Gastroesophageal sphincter (tissue), 3 donors: ENCODE results near the gene NR1I2.

Source experiments
- EP300 ChIP-seq: sonication (generic); formaldehyde crosslinking; IDR thresholded peaks from one replicate; pipeline ENCODE4 v1.6.1; 2017; ENCODE audit warnings: antibody characterized with exemption, mild to moderate bottlenecking
- POLR2A ChIP-seq, 2 donors: fragments of 450-650 bp; IDR thresholded peaks; one replicate each; pipeline ENCODE4 v1.6.1; 2017; ENCODE audit warnings: antibody characterized with exemption in 2 of 2, mild to moderate bottlenecking in 2 of 2, moderate library complexity in 1 of 2
- TF ChIP-seq, protein P1 (sequence below), 4 experiments: fragments of 200-600 bp in 2 of 4; fragments of 450-650 bp in 2 of 4; sonication (generic) in 1 of 4; IDR thresholded peaks; one replicate each; pipeline ENCODE4 v1.5.1; 2017 to 2019; ENCODE audit warnings: antibody characterized with exemption in 4 of 4, mild to moderate bottlenecking in 2 of 4, moderate library complexity in 2 of 4

DNA sequence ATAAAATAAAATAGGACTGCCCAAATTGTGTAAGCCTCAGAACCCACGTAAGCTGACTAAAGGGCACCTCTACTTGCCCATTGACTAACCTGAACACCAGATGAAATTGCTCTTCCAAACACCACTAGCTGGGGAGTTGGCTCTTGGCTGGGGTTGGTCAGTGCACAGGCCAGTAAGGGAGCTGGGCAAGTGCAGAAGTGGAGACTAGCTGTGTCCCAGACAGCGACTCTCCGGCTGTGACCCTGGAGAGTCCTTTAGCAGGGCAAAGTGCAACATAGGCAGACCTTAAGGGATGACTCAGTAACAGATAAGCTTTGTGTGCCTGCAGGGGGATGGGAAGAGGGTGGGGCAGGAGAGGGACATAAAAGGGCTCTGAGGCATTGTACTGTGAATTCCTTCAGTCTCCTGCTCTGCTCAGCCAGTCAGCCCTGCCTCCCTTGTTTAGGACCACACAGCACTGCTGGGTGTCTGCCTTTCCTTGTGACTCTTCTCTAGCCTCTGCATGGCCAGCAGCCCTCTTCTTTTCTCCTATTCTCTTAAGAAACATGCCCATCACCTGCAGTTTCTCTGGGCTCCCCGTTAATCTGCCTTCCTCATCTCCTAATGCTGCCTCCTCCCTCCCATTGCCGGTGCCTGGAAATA, 13.2 kb downstream of the NR1I2 start:
- TF ChIP-seq, protein P1, sequence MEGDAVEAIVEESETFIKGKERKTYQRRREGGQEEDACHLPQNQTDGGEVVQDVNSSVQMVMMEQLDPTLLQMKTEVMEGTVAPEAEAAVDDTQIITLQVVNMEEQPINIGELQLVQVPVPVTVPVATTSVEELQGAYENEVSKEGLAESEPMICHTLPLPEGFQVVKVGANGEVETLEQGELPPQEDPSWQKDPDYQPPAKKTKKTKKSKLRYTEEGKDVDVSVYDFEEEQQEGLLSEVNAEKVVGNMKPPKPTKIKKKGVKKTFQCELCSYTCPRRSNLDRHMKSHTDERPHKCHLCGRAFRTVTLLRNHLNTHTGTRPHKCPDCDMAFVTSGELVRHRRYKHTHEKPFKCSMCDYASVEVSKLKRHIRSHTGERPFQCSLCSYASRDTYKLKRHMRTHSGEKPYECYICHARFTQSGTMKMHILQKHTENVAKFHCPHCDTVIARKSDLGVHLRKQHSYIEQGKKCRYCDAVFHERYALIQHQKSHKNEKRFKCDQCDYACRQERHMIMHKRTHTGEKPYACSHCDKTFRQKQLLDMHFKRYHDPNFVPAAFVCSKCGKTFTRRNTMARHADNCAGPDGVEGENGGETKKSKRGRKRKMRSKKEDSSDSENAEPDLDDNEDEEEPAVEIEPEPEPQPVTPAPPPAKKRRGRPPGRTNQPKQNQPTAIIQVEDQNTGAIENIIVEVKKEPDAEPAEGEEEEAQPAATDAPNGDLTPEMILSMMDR (IDR thresholded peaks at IDR 0.05): no peak
- TF ChIP-seq EP300 (no peak), POLR2A (IDR thresholded peaks at IDR 0.05) (no peak)
